Breast epithelium (tissue), 3 donors: ENCODE results near the gene CHMP1A.

Experiments used
- POLR2A ChIP-seq: fragments of 450-650 bp; IDR thresholded peaks from one replicate; pipeline ENCODE4 v1.6.1; 2016; ENCODE audit warnings: antibody characterized with exemption, mild to moderate bottlenecking, moderate library complexity
- POLR2AphosphoS5 ChIP-seq, 3 donors: sonication (generic); formaldehyde crosslinking; IDR thresholded peaks; one replicate each; pipeline ENCODE4 v1.6.1; 2017; ENCODE audit warnings: antibody characterized with exemption in 3 of 3
- TF ChIP-seq, protein P1 (sequence below), 3 donors: fragments of 450-650 bp; IDR thresholded peaks; one replicate each; pipeline ENCODE4 v1.5.1; 2016 to 2017; ENCODE audit warnings: antibody characterized with exemption in 3 of 3, mild to moderate bottlenecking in 3 of 3, moderate library complexity in 3 of 3

DNA sequence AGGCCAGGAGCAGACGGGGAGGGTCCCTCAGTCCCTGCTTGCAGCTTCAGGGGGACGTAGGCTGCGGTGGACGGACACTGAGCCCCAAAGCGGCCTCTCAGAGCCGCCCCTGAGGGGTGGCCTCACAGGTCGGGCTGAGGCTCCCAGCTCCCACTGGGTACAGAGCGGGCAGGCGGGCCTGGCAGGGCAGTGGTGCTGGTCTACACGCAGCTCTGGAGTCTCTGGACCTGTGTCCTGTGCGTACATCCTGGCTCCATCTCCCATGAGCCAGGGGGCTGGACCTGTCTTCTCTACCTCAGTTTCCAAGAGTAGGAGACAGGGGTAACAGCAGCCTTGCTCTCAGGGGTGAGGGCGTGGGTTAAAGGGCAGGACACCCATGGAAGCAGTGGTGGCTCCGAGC lies 42.3 kb downstream of the CHMP1A start:
- TF ChIP-seq POLR2AphosphoS5 (IDR thresholded peaks at IDR 0.05) (no peak), POLR2A (no peak)
- TF ChIP-seq, protein P1, sequence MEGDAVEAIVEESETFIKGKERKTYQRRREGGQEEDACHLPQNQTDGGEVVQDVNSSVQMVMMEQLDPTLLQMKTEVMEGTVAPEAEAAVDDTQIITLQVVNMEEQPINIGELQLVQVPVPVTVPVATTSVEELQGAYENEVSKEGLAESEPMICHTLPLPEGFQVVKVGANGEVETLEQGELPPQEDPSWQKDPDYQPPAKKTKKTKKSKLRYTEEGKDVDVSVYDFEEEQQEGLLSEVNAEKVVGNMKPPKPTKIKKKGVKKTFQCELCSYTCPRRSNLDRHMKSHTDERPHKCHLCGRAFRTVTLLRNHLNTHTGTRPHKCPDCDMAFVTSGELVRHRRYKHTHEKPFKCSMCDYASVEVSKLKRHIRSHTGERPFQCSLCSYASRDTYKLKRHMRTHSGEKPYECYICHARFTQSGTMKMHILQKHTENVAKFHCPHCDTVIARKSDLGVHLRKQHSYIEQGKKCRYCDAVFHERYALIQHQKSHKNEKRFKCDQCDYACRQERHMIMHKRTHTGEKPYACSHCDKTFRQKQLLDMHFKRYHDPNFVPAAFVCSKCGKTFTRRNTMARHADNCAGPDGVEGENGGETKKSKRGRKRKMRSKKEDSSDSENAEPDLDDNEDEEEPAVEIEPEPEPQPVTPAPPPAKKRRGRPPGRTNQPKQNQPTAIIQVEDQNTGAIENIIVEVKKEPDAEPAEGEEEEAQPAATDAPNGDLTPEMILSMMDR (IDR thresholded peaks at IDR 0.05): no peak
